Left lobe of liver (tissue), 2 donors: ENCODE measurements around the gene PPP2R5B. TPM values are rescaled to one million over a fixed set of nuclear protein-coding genes. Genes with fewer than 3 reads are reported as not detected.

Experiments
- ATAC-seq: fragments of 200-7000 bp; cut with Tn5 transposase; one replicate; pipeline ENCODE4 v1.9.1; 2020; ENCODE audit warnings: mild to moderate bottlenecking, moderate library complexity
- DNase-seq: peaks from one replicate; pipeline ENCODE4 v3.0.0-alpha.2; 2020; ENCODE audit warnings: low spot score
- total RNA-seq: library from RNA; stranded (reverse); gene quantifications from one replicate; pipeline ENCODE4 v1.2.1, GENCODE V29; 2021
- donor health status: DM: no; HTN: no; CAD: no; lungs with moderate emphysema.
- donor health status: DM: no; HTN: yes; CAD: no.

PPP2R5B gene
- total RNA-seq, 1 donor from 2014 or later = 9.1 TPM

DNA sequence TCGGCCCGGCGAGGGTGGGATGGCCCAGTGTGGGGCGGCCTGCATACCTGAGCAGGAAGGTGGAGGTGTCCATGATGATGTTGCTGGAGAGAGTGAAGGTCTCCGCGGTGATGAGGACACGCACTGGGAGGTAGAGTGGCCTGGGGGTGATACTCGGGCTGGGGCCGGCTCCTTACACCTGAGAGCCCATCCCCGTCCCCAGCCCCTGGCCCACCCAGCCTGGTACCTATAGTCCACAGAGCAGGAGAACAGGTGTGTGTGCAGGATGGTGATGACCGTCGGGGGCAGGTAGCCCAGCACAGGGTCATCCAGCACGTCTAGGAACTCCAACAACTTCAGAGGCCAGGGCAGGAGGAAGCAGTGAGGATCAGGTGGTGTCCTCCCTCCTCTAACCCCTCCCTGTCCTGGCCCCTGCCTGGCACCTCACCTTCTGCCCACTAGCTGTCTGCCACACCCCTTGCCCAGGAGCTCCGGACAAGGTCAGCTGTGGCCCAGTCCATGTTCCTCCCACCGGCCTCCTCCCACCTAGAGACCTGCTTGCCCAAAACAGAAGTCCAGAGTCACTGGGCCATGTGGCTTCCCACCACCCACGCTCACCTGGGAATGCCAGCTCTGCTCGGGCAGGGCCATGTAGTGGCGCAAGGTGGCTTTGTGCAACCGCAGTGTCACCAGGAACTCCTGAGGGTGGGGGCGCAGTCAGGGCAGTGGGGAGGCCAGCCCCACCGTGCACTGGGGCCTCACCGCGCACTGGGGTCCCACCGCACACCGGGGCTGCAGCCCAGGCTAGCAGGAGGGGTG lies 18.8 kb upstream of the PPP2R5B start:
- DNase-seq (no peak), ATAC-seq (peak; percentile 34)

GRCh38 chr11:64906314-64906635 lies 18.2 kb upstream of the PPP2R5B start:
- no peak for ATAC-seq
- no peak for DNase-seq

GRCh38 chr11:64908766-64909165 lies 15.7 kb upstream of the PPP2R5B start:
- ATAC-seq = no peak
- no peak for DNase-seq

GRCh38 chr11:64909653-64910343 lies 14.7 kb upstream of the PPP2R5B start:
- ATAC-seq = no peak
- DNase-seq = no peak

DNA sequence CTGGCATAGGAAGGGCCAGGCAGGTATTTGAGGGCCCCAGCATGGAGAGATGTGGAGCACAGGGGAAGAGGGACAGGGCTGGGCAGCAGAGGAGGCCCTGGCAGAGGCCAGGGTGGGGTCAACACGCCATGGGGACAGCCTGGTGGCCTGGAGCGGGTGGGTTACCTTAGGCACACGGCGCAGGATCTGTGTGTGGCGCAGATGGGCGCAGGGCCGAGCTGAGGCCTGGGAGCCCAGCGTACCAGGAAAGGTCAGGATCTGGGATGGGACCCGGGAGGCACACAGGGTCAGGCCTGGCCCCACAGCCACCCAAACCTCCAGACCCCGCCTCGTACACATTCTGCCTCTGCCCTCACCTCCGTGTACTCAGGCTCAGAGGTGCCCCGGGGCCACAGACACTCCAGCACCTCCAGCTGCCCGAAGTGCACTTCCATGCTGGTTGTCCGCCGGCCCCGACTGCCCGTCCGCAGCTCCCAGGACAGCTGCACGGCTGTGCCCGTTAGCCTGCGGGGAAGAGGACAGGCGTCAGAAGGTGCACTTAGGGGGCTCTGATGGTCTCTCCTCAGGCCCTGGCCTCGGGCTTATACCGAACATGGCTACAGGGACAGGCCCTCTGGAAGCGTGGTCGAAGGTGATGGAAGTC lies 13.9 kb upstream of the PPP2R5B start:
- ATAC-seq = no peak
- no peak for DNase-seq

GRCh38 chr11:64911142-64911541 lies 13.3 kb upstream of the PPP2R5B start:
- ATAC-seq (no peak), DNase-seq (no peak)

- no peak for ATAC-seq
- DNase-seq = no peak
Measured at GRCh38 chr11:64911689-64912088, 12.8 kb upstream of the PPP2R5B start.

- ATAC-seq (no peak), DNase-seq (no peak)
Measured at GRCh38 chr11:64913171-64913727, 11.2 kb upstream of the PPP2R5B start.

DNA sequence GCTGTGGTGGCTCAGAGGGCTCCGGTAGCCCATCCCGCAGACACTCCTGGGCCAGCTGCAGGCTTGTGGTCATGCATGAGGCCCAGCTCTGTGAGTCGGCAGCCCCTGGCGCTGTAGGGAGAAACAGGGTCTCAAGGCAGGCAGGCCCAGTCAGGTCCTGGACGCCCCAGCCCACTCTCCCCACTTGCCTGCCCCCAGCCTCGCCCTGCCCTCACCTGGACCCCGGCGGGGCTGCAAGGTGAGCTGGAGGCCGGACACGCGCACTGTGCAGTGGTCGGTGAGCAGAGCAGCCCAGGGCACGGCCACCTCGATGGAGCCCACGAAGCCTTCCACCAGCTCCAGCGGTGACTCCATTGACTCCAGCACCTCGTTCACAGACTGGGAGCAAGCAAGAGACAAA lies 10.4 kb upstream of the PPP2R5B start:
- DNase-seq = no peak
- no peak for ATAC-seq

DNA sequence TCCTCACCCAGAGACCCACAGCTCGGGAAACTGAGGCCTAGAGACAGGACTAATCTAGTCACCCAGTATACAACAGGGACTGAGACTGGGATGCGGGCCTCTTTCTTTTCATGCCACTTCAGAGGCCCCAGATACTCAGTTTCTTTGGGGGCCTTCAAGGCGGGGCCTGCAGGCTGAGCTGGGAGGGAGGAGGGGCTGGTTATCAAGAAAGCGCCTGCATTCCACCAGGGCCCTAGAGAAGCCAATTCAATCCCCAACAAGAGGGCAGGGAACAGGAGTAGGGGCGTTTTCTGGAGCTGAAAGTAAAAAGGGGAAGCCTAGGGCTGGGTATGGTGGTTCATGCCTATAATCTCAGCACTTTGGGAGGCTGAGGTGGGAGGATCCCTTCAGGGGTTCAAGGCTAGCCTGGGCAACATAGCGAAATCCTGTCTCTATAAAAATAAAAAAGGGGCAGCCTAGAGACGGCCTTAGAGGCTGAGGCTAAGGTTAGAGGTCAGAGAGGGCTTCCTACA lies 9.1 kb upstream of the PPP2R5B start:
- DNase-seq (no peak), ATAC-seq (no peak)

DNA sequence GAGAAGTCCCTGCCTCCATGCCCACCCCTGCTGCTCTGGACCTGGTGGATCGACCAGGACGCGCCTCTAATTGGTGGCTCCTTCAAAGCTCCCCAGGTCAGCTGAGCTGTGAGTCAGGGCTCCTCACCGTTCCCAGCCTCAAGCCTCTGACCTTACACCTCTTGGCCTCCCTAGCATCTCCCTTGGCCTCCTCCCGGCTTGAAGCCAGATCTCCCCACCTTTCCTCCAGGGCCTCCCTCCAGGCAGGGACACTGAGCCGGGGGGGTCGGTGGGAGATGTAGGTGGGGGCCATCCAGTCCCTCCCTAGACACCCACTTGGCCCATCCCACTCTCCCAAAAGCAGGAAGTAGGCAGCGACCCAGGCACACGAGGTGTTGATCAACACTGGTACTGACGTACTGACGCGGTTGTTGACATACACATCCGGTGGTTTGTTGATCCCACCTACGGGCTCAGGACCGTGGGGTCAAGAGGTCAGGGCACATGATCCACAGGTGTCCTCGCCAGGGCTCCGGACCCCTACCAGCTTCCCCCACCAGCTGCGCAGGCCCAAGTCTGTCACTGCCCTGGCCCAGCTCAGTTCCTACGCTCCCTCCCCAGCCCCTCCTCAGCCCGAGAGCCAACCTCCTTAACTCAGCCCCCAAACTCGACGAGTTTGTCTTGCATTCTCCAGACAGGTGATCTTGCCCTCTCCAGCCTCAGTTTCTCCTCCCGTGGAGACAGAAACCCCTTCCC lies 8.3 kb upstream of the PPP2R5B start:
- ATAC-seq (peak; percentile 28), DNase-seq (peak; percentile 68)

- peak; percentile 95 for ATAC-seq
- peak; percentile 99 for DNase-seq
Measured at GRCh38 chr11:64916775-64917662, 7.5 kb upstream of the PPP2R5B start, which contains the start of gene ATG2A. ATG2A (minus strand) TSS chr11:64917209; CDS start chr11:64917135, 74 bp downstream.

GRCh38 chr11:64917663-64917995 lies 6.9 kb upstream of the PPP2R5B start:
- no peak for DNase-seq
- no peak for ATAC-seq

GRCh38 chr11:64918017-64918416 lies 6.5 kb upstream of the PPP2R5B start:
- DNase-seq = no peak
- no peak for ATAC-seq

- DNase-seq (no peak), ATAC-seq (no peak)
Measured at GRCh38 chr11:64919627-64920026, 4.9 kb upstream of the PPP2R5B start.

GRCh38 chr11:64920124-64920523 lies 4.4 kb upstream of the PPP2R5B start:
- ATAC-seq (no peak), DNase-seq (no peak)

DNA sequence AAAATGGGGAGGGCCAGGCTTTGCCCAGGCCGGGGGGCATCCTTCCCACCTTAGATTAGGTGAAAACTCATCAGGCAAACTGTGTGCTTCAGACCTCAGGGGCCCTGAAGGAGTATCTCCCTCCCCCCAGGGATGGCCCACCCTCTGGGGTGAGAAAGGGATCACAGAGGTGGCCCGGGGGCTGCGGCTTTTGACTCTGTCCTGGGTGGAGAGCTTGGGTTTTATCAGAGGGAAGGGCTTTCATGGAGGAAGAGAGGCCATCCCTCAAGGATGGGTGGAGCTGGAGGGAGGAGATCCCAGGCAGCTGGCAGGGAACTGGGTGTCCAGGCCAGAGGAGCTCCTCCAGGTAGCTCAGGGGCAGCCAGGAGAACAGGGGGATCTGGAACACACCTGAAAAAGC lies 3.1 kb upstream of the PPP2R5B start:
- no peak for ATAC-seq
- DNase-seq = no peak

GRCh38 chr11:64923151-64923661 lies 1.3 kb upstream of the PPP2R5B start:
- DNase-seq = no peak

DNA sequence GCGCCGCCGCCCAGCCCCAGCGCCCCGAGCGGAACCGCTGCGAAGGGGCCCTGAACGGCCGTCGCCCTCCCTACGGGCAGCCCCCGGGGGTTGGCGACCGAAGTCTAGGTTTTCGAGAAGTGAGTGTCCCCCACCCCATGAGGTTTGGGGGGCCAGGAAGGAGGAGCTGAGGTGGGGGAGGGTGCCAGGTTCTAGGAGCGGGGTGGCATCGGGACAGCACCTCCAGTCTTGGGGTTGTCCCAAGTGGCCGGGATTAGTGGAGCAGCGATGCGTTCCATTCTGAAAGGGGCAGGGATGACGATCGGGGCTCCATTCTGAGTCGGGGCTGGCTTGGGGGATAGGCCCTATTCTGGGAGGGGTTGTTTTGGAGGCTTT lies 408 bp downstream of the PPP2R5B start:
- no peak for DNase-seq
- peak; percentile 1 for ATAC-seq

More at GRCh38 chr11:64923151-64923661, 1.3 kb upstream of the PPP2R5B start:
- no peak for ATAC-seq
